HepG2 (cell line): ENCODE results near the gene WDR87. TPM values are rescaled to one million over a fixed set of nuclear protein-coding genes. Genes with fewer than 3 reads are reported as not detected.
A peak's percentile ranks its signal among the peaks of the same experiment; 100 is the strongest.

Experiments
- BHLHE40 ChIP-seq: IDR thresholded peaks from 2 replicates; pipeline ENCODE4 v1.6.1; 2011; ENCODE audit warnings: low read length, improper control_type of control experiment
- FOXA3 ChIP-seq: IDR thresholded peaks from 2 replicates; pipeline ENCODE4 v1.6.1; 2016; ENCODE audit warnings: missing genetic modification reagents, missing compliant biosample characterization
- HOXA9 ChIP-seq: sonication (generic); formaldehyde crosslinking; IDR thresholded peaks from 2 replicates; pipeline ENCODE4 v1.8.1; 2022; ENCODE audit warnings: missing genetic modification reagents, mild to moderate bottlenecking, moderate library complexity, borderline replicate concordance
- MXI1 ChIP-seq: IDR thresholded peaks from 3 replicates; pipeline ENCODE4 v1.6.1; 2012; ENCODE audit warnings: low read depth, low read length, inconsistent platforms, borderline replicate concordance
- SOX6 ChIP-seq, 2 experiments: fragments of 450-650 bp in 1 of 2; sonication (generic) in 1 of 2; formaldehyde crosslinking in 1 of 2; IDR thresholded peaks; 2 replicates each; pipeline versions ENCODE4 v1.4.0 to v1.6.1; 2017 to 2020; ENCODE audit warnings: antibody characterized with exemption in 1 of 2, mild to moderate bottlenecking in 1 of 2, missing genetic modification reagents in 1 of 2
- ZFY ChIP-seq: sonication (generic); formaldehyde crosslinking; IDR thresholded peaks from 2 replicates; pipeline ENCODE4 v1.4.0; 2020; ENCODE audit warnings: missing genetic modification reagents
- ZNF180 ChIP-seq: sonication (generic); formaldehyde crosslinking; IDR thresholded peaks from 2 replicates; pipeline ENCODE4 v1.4.0; 2020; ENCODE audit warnings: low read depth, missing genetic modification reagents, borderline replicate concordance
- ZNF546 ChIP-seq: sonication (generic); formaldehyde crosslinking; conservative IDR thresholded peaks from 2 replicates; pipeline ENCODE4 v1.8.1; 2023; ENCODE audit warnings: mild to moderate bottlenecking, missing genetic modification reagents
- ZNF558 ChIP-seq: sonication (generic); formaldehyde crosslinking; IDR thresholded peaks from 2 replicates; pipeline ENCODE4 v1.9.0; 2022; ENCODE audit warnings: mild to moderate bottlenecking, missing genetic modification reagents, borderline replicate concordance
- ZNF614 ChIP-seq: IDR thresholded peaks from 2 replicates; pipeline ENCODE4 v1.6.1; 2018; ENCODE audit warnings: missing biosample characterization, missing genetic modification reagents, inconsistent platforms, borderline replicate concordance
- ZNF776 ChIP-seq: sonication (generic); formaldehyde crosslinking; IDR thresholded peaks from 2 replicates; pipeline ENCODE4 v1.4.0; 2020; ENCODE audit warnings: mild to moderate bottlenecking, missing genetic modification reagents
- polyA plus RNA-seq, 8 experiments: library from polyadenylated mRNA; depleted of rRNA in 3 of 8; stranded (reverse) in 7 of 8; unstranded in 1 of 8; fragments of >200 nt; fragmentation: Illumina TruSeq in 4 of 8; extraction: Trizol in 4 of 8; gene quantifications; 2 replicates each; pipeline versions ENCODE4 v1.2.1 to v1.2.3, GENCODE V29; 2011 to 2016; ENCODE audit warnings: low read depth in 4 of 8, missing spikeins in 1 of 8, mixed read lengths in 1 of 8; ENCODE audit not compliant: insufficient read depth in 1 of 8
- total RNA-seq, 5 experiments: library from RNA; depleted of rRNA; stranded (reverse); fragments of >200 nt; fragmentation: Illumina TruSeq; extraction: Trizol; gene quantifications; 2 replicates each; pipeline ENCODE4 v1.2.3, GENCODE V29; 2016; ENCODE audit warnings: low read depth in 1 of 5
- TF ChIP-seq, protein P1 (sequence below): sonication (generic); formaldehyde crosslinking; IDR thresholded peaks from 2 replicates; pipeline ENCODE4 v1.9.0; 2022; ENCODE audit warnings: missing genetic modification reagents, mild to moderate bottlenecking, borderline replicate concordance
- TF ChIP-seq, protein P2 (sequence below): IDR thresholded peaks from 2 replicates; pipeline ENCODE4 v1.4.0; 2020; ENCODE audit warnings: mild to moderate bottlenecking, missing genetic modification reagents
- TF ChIP-seq, protein P3 (sequence below): IDR thresholded peaks from 2 replicates; pipeline ENCODE4 v1.6.1; 2016; ENCODE audit warnings: missing compliant biosample characterization, missing genetic modification reagents, borderline replicate concordance
- TF ChIP-seq, protein P4 (sequence below): sonication (generic); formaldehyde crosslinking; IDR thresholded peaks from 2 replicates; pipeline ENCODE4 v1.9.0; 2021; ENCODE audit warnings: missing genetic modification reagents, mild to moderate bottlenecking, borderline replicate concordance
- TF ChIP-seq, protein P5 (sequence below), 2 experiments: sonication (generic) in 1 of 2; formaldehyde crosslinking in 1 of 2; IDR thresholded peaks; 2 replicates each; pipeline versions ENCODE4 v1.5.1 to v1.6.1; 2011 to 2020; ENCODE audit warnings: borderline replicate concordance in 1 of 2, low read depth in 1 of 2, low read length in 1 of 2, mild to moderate bottlenecking in 1 of 2, missing genetic modification reagents in 1 of 2, moderate library complexity in 1 of 2

WDR87 gene
- total and polyA plus RNA-seq, 2 of the 13 experiments (the other 11 are each of a cell fraction or from before 2014, with no cell fraction given), result not detected

DNA sequence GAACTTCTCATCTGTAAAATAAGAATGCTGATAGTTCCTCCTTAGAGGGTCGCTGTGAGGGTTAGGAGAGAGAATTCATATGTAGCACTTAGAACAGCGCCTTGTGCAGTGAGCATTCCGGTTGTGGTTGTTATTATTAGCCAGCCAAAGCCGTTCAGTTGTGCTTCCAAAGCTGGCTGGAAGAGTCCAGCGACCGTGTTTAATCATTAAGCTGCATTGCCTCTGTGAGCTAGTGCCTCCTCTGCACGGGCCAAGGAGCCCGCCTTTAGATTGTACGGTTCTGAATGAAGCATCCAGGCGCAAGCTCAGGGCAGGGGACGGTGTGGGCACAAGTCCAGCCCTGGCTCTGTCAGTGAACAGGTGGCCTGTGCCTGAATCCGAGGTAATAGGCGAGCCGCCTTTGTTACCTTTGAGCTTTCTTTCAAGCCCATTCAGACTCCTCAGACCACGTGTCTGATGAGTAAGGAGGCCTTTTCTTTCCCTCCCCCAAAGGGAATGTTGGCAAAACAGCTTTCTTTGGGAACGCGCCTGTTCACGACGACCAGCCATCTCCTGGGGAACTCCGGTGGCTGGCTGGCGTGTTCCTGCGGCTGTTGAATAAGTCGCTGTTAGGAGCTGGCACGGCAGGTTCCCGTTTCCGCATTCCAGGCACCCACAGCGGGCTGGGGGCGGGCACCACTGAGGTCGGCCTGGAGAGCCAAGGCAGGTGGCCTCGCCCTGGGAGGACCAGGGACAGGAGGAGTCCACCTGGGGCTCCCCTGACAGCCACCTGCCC lies 25.7 kb upstream of the WDR87 start (continued):
- TF ChIP-seq, protein P1, sequence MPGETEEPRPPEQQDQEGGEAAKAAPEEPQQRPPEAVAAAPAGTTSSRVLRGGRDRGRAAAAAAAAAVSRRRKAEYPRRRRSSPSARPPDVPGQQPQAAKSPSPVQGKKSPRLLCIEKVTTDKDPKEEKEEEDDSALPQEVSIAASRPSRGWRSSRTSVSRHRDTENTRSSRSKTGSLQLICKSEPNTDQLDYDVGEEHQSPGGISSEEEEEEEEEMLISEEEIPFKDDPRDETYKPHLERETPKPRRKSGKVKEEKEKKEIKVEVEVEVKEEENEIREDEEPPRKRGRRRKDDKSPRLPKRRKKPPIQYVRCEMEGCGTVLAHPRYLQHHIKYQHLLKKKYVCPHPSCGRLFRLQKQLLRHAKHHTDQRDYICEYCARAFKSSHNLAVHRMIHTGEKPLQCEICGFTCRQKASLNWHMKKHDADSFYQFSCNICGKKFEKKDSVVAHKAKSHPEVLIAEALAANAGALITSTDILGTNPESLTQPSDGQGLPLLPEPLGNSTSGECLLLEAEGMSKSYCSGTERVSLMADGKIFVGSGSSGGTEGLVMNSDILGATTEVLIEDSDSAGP (CRISPR knock-in tag), result peak; percentile 58; the same call in 1 of the 2 replicates
- TF ChIP-seq ZNF558 (CRISPR knock-in tag) (0 out of 2 replicates have a peak, but pooled peaks have one; percentile 54), ZNF546 (peak; percentile 74; the same call in 1 of the 2 replicates), ZNF614 (CRISPR knock-in tag) (no peak), ZNF180 (CRISPR knock-in tag) (no peak), HOXA9 (no peak), BHLHE40 (peak; percentile 55), MXI1 (peak; percentile 61; the same call in 1 of the 3 replicates), ZNF776 (CRISPR knock-in tag) (no peak), ZFY (CRISPR knock-in tag) (peak; percentile 56; the same call in 1 of the 2 replicates), FOXA3 (CRISPR knock-in tag) (peak; percentile 40; the same call in 1 of the 2 replicates), SOX6 (IDR thresholded peaks at IDR 0.05) (no peak), SOX6 (CRISPR knock-in tag; IDR thresholded peaks at IDR 0.05) (peak; percentile 50)
- TF ChIP-seq, protein P2, sequence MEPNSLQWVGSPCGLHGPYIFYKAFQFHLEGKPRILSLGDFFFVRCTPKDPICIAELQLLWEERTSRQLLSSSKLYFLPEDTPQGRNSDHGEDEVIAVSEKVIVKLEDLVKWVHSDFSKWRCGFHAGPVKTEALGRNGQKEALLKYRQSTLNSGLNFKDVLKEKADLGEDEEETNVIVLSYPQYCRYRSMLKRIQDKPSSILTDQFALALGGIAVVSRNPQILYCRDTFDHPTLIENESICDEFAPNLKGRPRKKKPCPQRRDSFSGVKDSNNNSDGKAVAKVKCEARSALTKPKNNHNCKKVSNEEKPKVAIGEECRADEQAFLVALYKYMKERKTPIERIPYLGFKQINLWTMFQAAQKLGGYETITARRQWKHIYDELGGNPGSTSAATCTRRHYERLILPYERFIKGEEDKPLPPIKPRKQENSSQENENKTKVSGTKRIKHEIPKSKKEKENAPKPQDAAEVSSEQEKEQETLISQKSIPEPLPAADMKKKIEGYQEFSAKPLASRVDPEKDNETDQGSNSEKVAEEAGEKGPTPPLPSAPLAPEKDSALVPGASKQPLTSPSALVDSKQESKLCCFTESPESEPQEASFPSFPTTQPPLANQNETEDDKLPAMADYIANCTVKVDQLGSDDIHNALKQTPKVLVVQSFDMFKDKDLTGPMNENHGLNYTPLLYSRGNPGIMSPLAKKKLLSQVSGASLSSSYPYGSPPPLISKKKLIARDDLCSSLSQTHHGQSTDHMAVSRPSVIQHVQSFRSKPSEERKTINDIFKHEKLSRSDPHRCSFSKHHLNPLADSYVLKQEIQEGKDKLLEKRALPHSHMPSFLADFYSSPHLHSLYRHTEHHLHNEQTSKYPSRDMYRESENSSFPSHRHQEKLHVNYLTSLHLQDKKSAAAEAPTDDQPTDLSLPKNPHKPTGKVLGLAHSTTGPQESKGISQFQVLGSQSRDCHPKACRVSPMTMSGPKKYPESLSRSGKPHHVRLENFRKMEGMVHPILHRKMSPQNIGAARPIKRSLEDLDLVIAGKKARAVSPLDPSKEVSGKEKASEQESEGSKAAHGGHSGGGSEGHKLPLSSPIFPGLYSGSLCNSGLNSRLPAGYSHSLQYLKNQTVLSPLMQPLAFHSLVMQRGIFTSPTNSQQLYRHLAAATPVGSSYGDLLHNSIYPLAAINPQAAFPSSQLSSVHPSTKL (CRISPR knock-in tag), result peak; percentile 54
- TF ChIP-seq, protein P3, sequence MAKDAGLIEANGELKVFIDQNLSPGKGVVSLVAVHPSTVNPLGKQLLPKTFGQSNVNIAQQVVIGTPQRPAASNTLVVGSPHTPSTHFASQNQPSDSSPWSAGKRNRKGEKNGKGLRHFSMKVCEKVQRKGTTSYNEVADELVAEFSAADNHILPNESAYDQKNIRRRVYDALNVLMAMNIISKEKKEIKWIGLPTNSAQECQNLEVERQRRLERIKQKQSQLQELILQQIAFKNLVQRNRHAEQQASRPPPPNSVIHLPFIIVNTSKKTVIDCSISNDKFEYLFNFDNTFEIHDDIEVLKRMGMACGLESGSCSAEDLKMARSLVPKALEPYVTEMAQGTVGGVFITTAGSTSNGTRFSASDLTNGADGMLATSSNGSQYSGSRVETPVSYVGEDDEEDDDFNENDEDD (CRISPR knock-in tag), result peak; percentile 46; the same call in 1 of the 2 replicates
- TF ChIP-seq, protein P4, sequence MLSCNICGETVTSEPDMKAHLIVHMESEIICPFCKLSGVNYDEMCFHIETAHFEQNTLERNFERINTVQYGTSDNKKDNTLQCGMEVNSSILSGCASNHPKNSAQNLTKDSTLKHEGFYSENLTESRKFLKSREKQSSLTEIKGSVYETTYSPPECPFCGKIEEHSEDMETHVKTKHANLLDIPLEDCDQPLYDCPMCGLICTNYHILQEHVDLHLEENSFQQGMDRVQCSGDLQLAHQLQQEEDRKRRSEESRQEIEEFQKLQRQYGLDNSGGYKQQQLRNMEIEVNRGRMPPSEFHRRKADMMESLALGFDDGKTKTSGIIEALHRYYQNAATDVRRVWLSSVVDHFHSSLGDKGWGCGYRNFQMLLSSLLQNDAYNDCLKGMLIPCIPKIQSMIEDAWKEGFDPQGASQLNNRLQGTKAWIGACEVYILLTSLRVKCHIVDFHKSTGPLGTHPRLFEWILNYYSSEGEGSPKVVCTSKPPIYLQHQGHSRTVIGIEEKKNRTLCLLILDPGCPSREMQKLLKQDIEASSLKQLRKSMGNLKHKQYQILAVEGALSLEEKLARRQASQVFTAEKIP (CRISPR knock-in tag), result no peak
- TF ChIP-seq, protein P5, sequence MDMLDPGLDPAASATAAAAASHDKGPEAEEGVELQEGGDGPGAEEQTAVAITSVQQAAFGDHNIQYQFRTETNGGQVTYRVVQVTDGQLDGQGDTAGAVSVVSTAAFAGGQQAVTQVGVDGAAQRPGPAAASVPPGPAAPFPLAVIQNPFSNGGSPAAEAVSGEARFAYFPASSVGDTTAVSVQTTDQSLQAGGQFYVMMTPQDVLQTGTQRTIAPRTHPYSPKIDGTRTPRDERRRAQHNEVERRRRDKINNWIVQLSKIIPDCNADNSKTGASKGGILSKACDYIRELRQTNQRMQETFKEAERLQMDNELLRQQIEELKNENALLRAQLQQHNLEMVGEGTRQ (IDR thresholded peaks at IDR 0.05; ENCODE audit: low read depth, low read length), result no peak
- TF ChIP-seq, protein P5 (CRISPR knock-in tag; IDR thresholded peaks at IDR 0.05; ENCODE audit: borderline replicate concordance), result 0 out of 2 replicates have a peak, but pooled peaks have one; percentile 36
